Activated CD8-positive, alpha-beta memory T cell treated with anti-CD3 and anti-CD28 coated beads for 36 hours (primary cell): ENCODE data around the gene BAZ2B. TPM values are rescaled to one million over a fixed set of nuclear protein-coding genes. Genes with fewer than 3 reads are reported as not detected.
"Not testable (repeated sequence)": the region's sequence is repeated elsewhere in the genome, so short reads cannot be mapped to it uniquely, and the experiment has no call there.

Experiments used
- CTCF ChIA-PET: fragments of 350-600 bp; sonication (Branson Sonifier 250); formaldehyde crosslinking; loops from one replicate; lab custom pipeline; 2021; ENCODE audit warnings: antibody characterized with exemption; lab: Charles Lee
- POLR2A ChIA-PET: fragments of 350-600 bp; sonication (Branson Sonifier 250); formaldehyde crosslinking; loops from one replicate; lab custom pipeline; 2021; ENCODE audit warnings: antibody characterized with exemption; lab: Charles Lee
- total RNA-seq, 2 experiments: library from RNA; stranded (reverse); gene quantifications; one replicate each; pipeline ENCODE4 v1.2.3, GENCODE V29; 2021

Gene BAZ2B
- total RNA-seq: 10 to 100 TPM; 10.1 to 10.2 TPM

GRCh38 chr2:159616286-159616701 is at the start of gene BAZ2B:
BAZ2B (minus strand) TSS chr2:159616548; CDS start chr2:159478719, 137,829 bp downstream.
- CTCF ChIA-PET: no interaction called here
- POLR2A ChIA-PET: no interaction called here

- ChIA-PET CTCF (no interaction called here), POLR2A (no interaction called here)
These were observed 44.9 kb upstream of the BAZ2B start for GRCh38 chr2:159661286-159661685.

- ChIA-PET CTCF (no interaction called here), POLR2A (no interaction called here)
These were observed 42.8 kb upstream of the BAZ2B start for GRCh38 chr2:159658881-159659873.

- ChIA-PET CTCF (no interaction called here), POLR2A (no interaction called here)
These were observed 37.6 kb upstream of the BAZ2B start for GRCh38 chr2:159653962-159654361.

GRCh38 chr2:159651884-159652283 is 35.5 kb upstream of the BAZ2B start:
- POLR2A ChIA-PET: no interaction called here
- CTCF ChIA-PET: no interaction called here

GRCh38 chr2:159650574-159650973 is 34.2 kb upstream of the BAZ2B start:
- ChIA-PET CTCF (no interaction called here), POLR2A (no interaction called here)

- CTCF ChIA-PET: no interaction called here
- POLR2A ChIA-PET: no interaction called here
These were observed 32.3 kb upstream of the BAZ2B start for GRCh38 chr2:159648643-159649042.

GRCh38 chr2:159647667-159648066 is 31.3 kb upstream of the BAZ2B start:
- ChIA-PET POLR2A (no interaction called here), CTCF (no interaction called here)

GRCh38 chr2:159640176-159640575 is 23.8 kb upstream of the BAZ2B start:
- CTCF ChIA-PET: no interaction called here
- POLR2A ChIA-PET: no interaction called here

GRCh38 chr2:159639712-159640111 is 23.4 kb upstream of the BAZ2B start:
- CTCF ChIA-PET: no interaction called here
- POLR2A ChIA-PET: no interaction called here

- POLR2A ChIA-PET: no interaction called here
- CTCF ChIA-PET: no interaction called here
These were observed 22.7 kb upstream of the BAZ2B start for GRCh38 chr2:159639071-159639470.

GRCh38 chr2:159637988-159638501 is 21.7 kb upstream of the BAZ2B start:
- CTCF ChIA-PET: no interaction called here
- POLR2A ChIA-PET: no interaction called here

GRCh38 chr2:159637240-159637639 is 20.9 kb upstream of the BAZ2B start:
- CTCF ChIA-PET: no interaction called here
- POLR2A ChIA-PET: no interaction called here

- CTCF ChIA-PET: no interaction called here
- POLR2A ChIA-PET: no interaction called here
These were observed 18.9 kb upstream of the BAZ2B start for GRCh38 chr2:159635006-159635789.

GRCh38 chr2:159633219-159633618 is 16.9 kb upstream of the BAZ2B start:
- ChIA-PET POLR2A (no interaction called here), CTCF (no interaction called here)

- CTCF ChIA-PET, POLR2A ChIA-PET: not testable (repeated sequence)
These were observed 9.3 kb upstream of the BAZ2B start for GRCh38 chr2:159625628-159626027.

- POLR2A ChIA-PET: no interaction called here
- CTCF ChIA-PET: no interaction called here
These were observed 7.1 kb upstream of the BAZ2B start for GRCh38 chr2:159623436-159623835.

GRCh38 chr2:159622966-159623365 is 6.6 kb upstream of the BAZ2B start:
- ChIA-PET CTCF (no interaction called here), POLR2A (interaction anchor here (0.6 kb wide), 1 partner anchor 687 kb away, joined by 5 read pairs; no protein-coding TSS in a partner anchor)

- ChIA-PET POLR2A (no interaction called here), CTCF (no interaction called here)
These were observed 4.4 kb upstream of the BAZ2B start for GRCh38 chr2:159620796-159621195.

- ChIA-PET POLR2A (no interaction called here), CTCF (no interaction called here)
These were observed 1.3 kb upstream of the BAZ2B start for GRCh38 chr2:159617646-159618045.
